K562 (cell line): ENCODE results near the gene CERS6. TPM values are rescaled to one million over a fixed set of nuclear protein-coding genes. Genes with fewer than 3 reads are reported as not detected.

Experiments used
- CBX3 ChIP-seq, 2 experiments: IDR thresholded peaks; 1 replicate in 1 of 2; 2 replicates in 1 of 2; pipeline ENCODE4 v1.6.1; 2012; ENCODE audit warnings: inconsistent platforms in 2 of 2, low read length in 2 of 2, borderline replicate concordance in 1 of 2, control low read depth in 1 of 2
- CREM ChIP-seq: IDR thresholded peaks from 2 replicates; pipeline ENCODE4 v1.6.1; 2014; ENCODE audit warnings: antibody characterized with exemption, low read depth
- DEAF1 ChIP-seq: fragments of 450-650 bp; formaldehyde crosslinking; IDR thresholded peaks from 2 replicates; pipeline ENCODE4 v1.4.0; 2020; ENCODE audit warnings: mild to moderate bottlenecking, moderate library complexity
- EP300 ChIP-seq: IDR thresholded peaks from 2 replicates; pipeline ENCODE4 v1.6.1; 2012; ENCODE audit warnings: low read length, improper control_type of control experiment
- GATAD2B ChIP-seq: fragments of 450-650 bp; IDR thresholded peaks from 2 replicates; pipeline ENCODE4 v1.6.1; 2017; ENCODE audit warnings: mild to moderate bottlenecking, borderline replicate concordance
- TAF15 ChIP-seq: fragments of 200-400 bp; formaldehyde crosslinking; IDR thresholded peaks from 2 replicates; pipeline ENCODE4 v1.6.1; 2017; ENCODE audit warnings: mild to moderate bottlenecking, low read depth, low read length, moderate library complexity
- polyA plus RNA-seq, 8 experiments: library from polyadenylated mRNA; depleted of rRNA in 4 of 8; stranded (reverse) in 5 of 8; unstranded in 3 of 8; fragments of >200 nt; fragmentation: Nextera tagmentation in 2 of 8; fragmentation: Illumina TruSeq in 1 of 8; extraction: Ambion mirVana in 2 of 8; extraction: Trizol in 1 of 8; gene quantifications; 2 replicates each; pipeline versions ENCODE4 v1.2.1 to v1.2.3, GENCODE V29; 2011 to 2014; ENCODE audit warnings: inconsistent platforms in 1 of 8, missing spikeins in 1 of 8
- total RNA-seq, 7 experiments: library from RNA; depleted of rRNA in 6 of 7; stranded (reverse); fragments of >200 nt in 6 of 7; fragmentation: Illumina TruSeq in 2 of 7; extraction: Trizol in 2 of 7; gene quantifications; 2 replicates each; pipeline versions ENCODE4 v1.2.1 to v1.2.3, GENCODE V29; 2011 to 2021; ENCODE audit warnings: low replicate concordance in 1 of 7
- TF ChIP-seq, protein P1 (sequence below): sonication (generic); formaldehyde crosslinking; IDR thresholded peaks from 2 replicates; pipeline ENCODE4 v1.9.0; 2022; ENCODE audit warnings: mild to moderate bottlenecking, missing genetic modification reagents
- TF ChIP-seq, protein P2 (sequence below): sonication (generic); formaldehyde crosslinking; IDR thresholded peaks from 2 replicates; pipeline ENCODE4 v1.5.0; 2020; ENCODE audit warnings: missing genetic modification reagents
- TF ChIP-seq, protein P3 (sequence below): sonication (generic); formaldehyde crosslinking; IDR thresholded peaks from 2 replicates; pipeline ENCODE4 v1.8.0; 2022; ENCODE audit warnings: mild to moderate bottlenecking, missing genetic modification reagents

CERS6 gene
- total and polyA plus RNA-seq, 9 of the 15 experiments (the other 6 are each of a cell fraction or from before 2014, with no cell fraction given): 1.6 to 13.6 (median 11.4) TPM

DNA sequence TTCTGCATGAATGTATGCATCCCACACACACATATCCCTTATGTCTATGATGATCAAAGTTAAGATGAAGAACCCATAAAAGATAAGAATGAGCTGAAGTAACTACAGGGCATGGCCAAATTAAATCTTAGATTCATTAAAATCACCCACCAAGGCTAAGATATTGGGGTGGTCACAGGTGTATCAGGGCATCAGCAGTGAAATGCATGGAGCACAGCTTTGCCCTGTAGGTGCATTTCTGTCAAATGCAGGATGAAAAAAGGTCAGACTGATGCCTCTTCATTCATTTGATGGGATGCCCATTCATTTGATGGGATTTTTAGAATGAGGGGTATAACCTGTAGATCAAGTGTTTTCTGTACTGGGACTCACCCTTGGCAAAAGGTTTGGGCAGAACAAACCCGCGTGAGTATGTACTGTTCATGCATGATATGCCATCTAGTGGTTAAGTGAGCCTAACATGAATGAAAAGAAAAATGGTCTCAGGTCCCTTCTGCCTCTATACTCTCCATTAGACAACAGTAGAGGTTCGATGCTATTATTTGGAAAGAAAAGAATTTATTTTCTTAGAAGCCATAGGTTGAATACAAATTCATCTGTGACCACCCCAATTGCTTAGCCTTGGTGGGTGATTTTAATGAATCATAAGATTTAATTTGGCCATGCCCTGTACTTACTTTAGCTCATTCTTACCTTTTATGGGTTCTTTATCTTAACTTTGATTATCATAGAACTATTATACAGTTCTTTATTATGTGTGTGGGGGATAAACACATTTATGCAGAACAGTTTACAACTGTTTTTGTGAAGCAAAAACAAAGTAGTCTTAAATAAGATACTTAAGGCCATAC is 303.1 kb downstream of the CERS6 start (continued):
- TF ChIP-seq DEAF1 (CRISPR knock-in tag) (peak; percentile 78), EP300 (no peak), CREM (no peak), TAF15 (no peak), GATAD2B (no peak), CBX3 (IDR thresholded peaks at IDR 0.05; ENCODE audit: borderline replicate concordance in 1 of 2, low read length in 2 of 2) (no peak)
- TF ChIP-seq, protein P1, sequence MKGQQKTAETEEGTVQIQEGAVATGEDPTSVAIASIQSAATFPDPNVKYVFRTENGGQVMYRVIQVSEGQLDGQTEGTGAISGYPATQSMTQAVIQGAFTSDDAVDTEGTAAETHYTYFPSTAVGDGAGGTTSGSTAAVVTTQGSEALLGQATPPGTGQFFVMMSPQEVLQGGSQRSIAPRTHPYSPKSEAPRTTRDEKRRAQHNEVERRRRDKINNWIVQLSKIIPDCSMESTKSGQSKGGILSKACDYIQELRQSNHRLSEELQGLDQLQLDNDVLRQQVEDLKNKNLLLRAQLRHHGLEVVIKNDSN (CRISPR knock-in tag): no peak
- TF ChIP-seq, protein P2, sequence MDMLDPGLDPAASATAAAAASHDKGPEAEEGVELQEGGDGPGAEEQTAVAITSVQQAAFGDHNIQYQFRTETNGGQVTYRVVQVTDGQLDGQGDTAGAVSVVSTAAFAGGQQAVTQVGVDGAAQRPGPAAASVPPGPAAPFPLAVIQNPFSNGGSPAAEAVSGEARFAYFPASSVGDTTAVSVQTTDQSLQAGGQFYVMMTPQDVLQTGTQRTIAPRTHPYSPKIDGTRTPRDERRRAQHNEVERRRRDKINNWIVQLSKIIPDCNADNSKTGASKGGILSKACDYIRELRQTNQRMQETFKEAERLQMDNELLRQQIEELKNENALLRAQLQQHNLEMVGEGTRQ: no peak
- TF ChIP-seq, protein P3, sequence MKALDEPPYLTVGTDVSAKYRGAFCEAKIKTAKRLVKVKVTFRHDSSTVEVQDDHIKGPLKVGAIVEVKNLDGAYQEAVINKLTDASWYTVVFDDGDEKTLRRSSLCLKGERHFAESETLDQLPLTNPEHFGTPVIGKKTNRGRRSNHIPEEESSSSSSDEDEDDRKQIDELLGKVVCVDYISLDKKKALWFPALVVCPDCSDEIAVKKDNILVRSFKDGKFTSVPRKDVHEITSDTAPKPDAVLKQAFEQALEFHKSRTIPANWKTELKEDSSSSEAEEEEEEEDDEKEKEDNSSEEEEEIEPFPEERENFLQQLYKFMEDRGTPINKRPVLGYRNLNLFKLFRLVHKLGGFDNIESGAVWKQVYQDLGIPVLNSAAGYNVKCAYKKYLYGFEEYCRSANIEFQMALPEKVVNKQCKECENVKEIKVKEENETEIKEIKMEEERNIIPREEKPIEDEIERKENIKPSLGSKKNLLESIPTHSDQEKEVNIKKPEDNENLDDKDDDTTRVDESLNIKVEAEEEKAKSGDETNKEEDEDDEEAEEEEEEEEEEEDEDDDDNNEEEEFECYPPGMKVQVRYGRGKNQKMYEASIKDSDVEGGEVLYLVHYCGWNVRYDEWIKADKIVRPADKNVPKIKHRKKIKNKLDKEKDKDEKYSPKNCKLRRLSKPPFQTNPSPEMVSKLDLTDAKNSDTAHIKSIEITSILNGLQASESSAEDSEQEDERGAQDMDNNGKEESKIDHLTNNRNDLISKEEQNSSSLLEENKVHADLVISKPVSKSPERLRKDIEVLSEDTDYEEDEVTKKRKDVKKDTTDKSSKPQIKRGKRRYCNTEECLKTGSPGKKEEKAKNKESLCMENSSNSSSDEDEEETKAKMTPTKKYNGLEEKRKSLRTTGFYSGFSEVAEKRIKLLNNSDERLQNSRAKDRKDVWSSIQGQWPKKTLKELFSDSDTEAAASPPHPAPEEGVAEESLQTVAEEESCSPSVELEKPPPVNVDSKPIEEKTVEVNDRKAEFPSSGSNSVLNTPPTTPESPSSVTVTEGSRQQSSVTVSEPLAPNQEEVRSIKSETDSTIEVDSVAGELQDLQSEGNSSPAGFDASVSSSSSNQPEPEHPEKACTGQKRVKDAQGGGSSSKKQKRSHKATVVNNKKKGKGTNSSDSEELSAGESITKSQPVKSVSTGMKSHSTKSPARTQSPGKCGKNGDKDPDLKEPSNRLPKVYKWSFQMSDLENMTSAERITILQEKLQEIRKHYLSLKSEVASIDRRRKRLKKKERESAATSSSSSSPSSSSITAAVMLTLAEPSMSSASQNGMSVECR: no peak
